ENCODE measurements around the gene PODNL1.

The PODNL1 gene

GRCh38 chr19:13882419-13882795 lies 55.8 kb downstream of the PODNL1 start:
- in situ Hi-C loops (cut with HindIII; ENCODE audit: low sequenced_read_pairs) = loop anchor here (25.0 kb wide), 1 partner anchor 205 kb away; the partner anchor contains the start of genes C19orf67 and SAMD1
- no peak for TF ChIP-seq CTCF (IDR thresholded peaks at IDR 0.05; ENCODE audit: low read depth, low read length)
- DNase-seq (ENCODE audit: low read depth, low spot score) = no peak
- H3K4me3 ChIP-seq (ENCODE audit: low read depth, low read length) = no peak overlapping the region

GRCh38 chr19:13881692-13882418 lies 56.4 kb downstream of the PODNL1 start:
- H3K4me3 ChIP-seq (ENCODE audit: low read depth, low read length) = no peak overlapping the region
- no peak for TF ChIP-seq CTCF (IDR thresholded peaks at IDR 0.05; ENCODE audit: low read depth, low read length)
- DNase-seq (ENCODE audit: low read depth, low spot score) = no peak
- in situ Hi-C loops (cut with HindIII; ENCODE audit: low sequenced_read_pairs) = loop anchor here (25.0 kb wide), 1 partner anchor 205 kb away; the partner anchor contains the start of genes C19orf67 and SAMD1

GRCh38 chr19:13881251-13881691 lies 56.9 kb downstream of the PODNL1 start:
- in situ Hi-C loops (cut with HindIII; ENCODE audit: low sequenced_read_pairs) = loop anchor here (25.0 kb wide), 1 partner anchor 206 kb away; the partner anchor contains the start of genes C19orf67 and SAMD1
- H3K4me3 ChIP-seq (ENCODE audit: low read depth, low read length) = no peak overlapping the region
- DNase-seq (ENCODE audit: low read depth, low spot score) = peak; percentile 45
- TF ChIP-seq CTCF (IDR thresholded peaks at IDR 0.05; ENCODE audit: low read depth, low read length) = no peak
